IgD-negative memory B cell (primary cell): ENCODE results near the gene TFCP2. TPM values are rescaled to one million over a fixed set of nuclear protein-coding genes. Genes with fewer than 3 reads are reported as not detected.

Source experiments
- H3K27ac Mint-ChIP-seq, 3 donors: one replicate each; pipeline ENCODE4 v1.8.0; 2020 to 2022; ENCODE audit warnings: mild to moderate bottlenecking in 3 of 3, mixed read lengths in 3 of 3, moderate library complexity in 1 of 3
- H3K27me3 Mint-ChIP-seq: one replicate; pipeline ENCODE4 v1.8.0; 2021; ENCODE audit warnings: mixed read lengths
- H3K36me3 Mint-ChIP-seq: one replicate; pipeline ENCODE4 v1.8.0; 2020; ENCODE audit warnings: mild to moderate bottlenecking, mixed read lengths
- H3K4me1 Mint-ChIP-seq, 3 donors: one replicate each; pipeline ENCODE4 v1.8.0; 2020 to 2022; ENCODE audit warnings: mixed read lengths in 3 of 3, mild to moderate bottlenecking in 1 of 3
- H3K4me3 Mint-ChIP-seq, 4 donors: one replicate each; pipeline ENCODE4 v1.8.0; 2020 to 2022; ENCODE audit warnings: mild to moderate bottlenecking in 4 of 4, mixed read lengths in 4 of 4, moderate library complexity in 3 of 4
- H3K9me3 Mint-ChIP-seq, 3 donors: one replicate each; pipeline ENCODE4 v1.8.0; 2020 to 2021; ENCODE audit warnings: mixed read lengths in 3 of 3, mild to moderate bottlenecking in 1 of 3
- polyA plus RNA-seq: library from polyadenylated mRNA; unstranded; fragments of 300-500 nt; fragmentation: Illumina TruSeq; gene quantifications from one replicate; pipeline ENCODE4 v1.2.3, GENCODE V29; 2021

TFCP2 gene
- polyA plus RNA-seq, 1 donor from 2014 or later = 10.3 TPM

DNA sequence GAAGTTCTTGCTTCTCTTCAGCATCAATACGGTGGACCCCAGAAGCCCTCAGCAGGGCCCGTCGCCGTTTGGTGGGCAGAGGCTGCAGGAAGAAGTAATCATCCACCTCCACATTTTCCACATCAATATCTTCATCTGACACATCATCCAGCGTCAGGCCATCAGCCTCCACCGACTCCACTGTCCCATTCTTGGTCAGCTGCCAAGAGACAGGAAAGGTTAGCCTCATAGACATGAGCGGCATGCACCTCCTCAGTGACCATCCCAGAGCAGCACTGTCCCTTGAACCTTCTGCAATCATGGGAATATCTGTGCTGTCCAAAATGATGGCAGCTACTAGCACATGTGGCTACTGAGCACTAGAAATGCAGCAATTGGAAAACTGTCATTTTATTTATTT lies 105.2 kb downstream of the TFCP2 start:
- H3K27ac Mint-ChIP-seq = peak overlapping the region in 1 of 3 donors; percentile 16
- peaks cover 0 to 3% (median 0%) of the 10 kb centered on the region in 3 donors for H3K4me1 Mint-ChIP-seq
- no peak overlapping the region for H3K4me3 Mint-ChIP-seq
- H3K9me3 Mint-ChIP-seq = no peaks in the 10 kb centered on the region
- H3K27me3 Mint-ChIP-seq = no peaks in the 10 kb centered on the region
- H3K36me3 Mint-ChIP-seq = peaks cover 2% of the 10 kb centered on the region

DNA sequence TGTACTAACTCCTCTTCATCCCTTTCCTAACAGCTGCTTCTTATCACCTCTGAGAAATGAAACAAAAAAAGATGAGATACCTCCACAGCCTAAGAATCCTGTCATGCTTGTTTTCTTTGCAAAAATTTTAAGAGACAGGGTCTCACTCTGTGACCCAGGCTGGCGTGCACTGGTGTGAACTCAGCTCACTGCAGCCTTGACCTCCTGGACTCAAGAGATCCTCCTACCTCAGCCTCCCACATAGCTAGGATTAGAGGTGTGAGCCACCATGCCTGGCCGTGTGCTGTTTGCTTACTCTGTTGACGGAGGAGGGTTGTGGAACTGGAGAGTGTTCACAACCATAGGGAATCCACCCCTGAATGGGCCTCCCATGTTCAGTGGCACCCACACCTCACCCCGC lies 105.7 kb downstream of the TFCP2 start:
- Mint-ChIP-seq H3K27me3 (no peaks in the 10 kb centered on the region), H3K27ac (no peak overlapping the region), H3K4me3 (no peak overlapping the region), H3K4me1 (peaks cover 0 to 3% (median 0%) of the 10 kb centered on the region in 3 donors), H3K36me3 (peaks cover 2% of the 10 kb centered on the region), H3K9me3 (no peaks in the 10 kb centered on the region)

DNA sequence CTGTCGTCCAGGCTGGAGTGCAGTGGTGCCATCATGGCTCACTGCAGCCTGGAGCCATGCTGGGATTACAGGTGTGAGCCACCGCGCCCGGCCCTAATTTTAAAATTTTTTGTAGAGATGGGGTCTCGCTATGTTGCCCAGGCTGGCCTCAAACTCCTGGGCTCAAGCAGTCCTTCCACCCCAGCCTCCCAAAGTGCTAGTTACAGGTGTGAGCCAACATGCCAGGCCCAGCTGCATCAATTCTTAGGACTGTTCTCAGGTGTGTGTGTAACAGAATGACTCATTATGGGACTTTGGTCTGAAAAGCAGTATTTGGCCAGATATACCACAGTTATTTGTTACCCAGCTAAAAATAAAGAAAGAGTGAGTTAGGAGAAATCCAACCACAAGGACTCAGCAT lies 107.4 kb downstream of the TFCP2 start:
- Mint-ChIP-seq H3K27me3 (no peaks in the 10 kb centered on the region), H3K4me1 (no peaks in the 10 kb centered on the region), H3K4me3 (no peak overlapping the region), H3K9me3 (no peaks in the 10 kb centered on the region), H3K27ac (no peak overlapping the region), H3K36me3 (no peaks in the 10 kb centered on the region)

DNA sequence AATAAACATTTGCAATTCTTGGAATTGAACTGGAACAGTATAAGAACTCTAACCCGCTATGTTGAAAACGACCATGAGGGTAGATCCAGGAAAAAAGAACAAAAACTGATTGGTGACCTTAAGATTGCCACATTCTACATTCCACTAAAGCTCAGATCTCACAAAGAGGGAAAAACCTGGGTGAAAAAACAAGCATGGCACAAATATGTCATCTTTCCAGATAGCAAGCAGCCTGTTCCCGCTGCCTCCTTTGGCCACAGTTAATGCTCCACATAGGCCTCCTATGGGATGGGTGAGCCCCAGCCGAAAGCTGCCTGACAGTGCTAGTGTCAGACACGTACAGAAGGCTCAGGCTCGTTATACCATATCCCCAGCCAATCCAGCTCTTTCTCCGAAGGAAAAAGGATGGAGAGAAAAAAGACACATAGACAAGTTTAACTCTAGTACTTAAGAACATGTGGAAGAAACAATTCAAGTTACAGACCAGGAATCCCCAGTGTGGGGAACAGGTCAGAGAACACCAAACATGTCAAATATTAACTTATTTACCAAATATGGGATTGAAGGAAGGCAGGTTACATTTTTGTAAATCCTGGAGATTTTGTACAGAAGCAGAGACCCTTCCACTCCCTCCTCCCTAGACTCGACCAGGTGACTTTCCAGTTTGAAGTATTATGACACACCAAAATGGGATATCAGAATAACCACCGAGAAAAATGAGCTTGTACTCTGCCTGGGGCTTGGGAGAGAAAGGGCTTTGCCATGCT lies 110.1 kb downstream of the TFCP2 start:
- H3K27ac Mint-ChIP-seq = no peak overlapping the region
- no peak overlapping the region for H3K4me3 Mint-ChIP-seq
- H3K4me1 Mint-ChIP-seq = no peaks in the 10 kb centered on the region
- H3K36me3 Mint-ChIP-seq = no peaks in the 10 kb centered on the region
- no peaks in the 10 kb centered on the region for H3K27me3 Mint-ChIP-seq
- H3K9me3 Mint-ChIP-seq = no peaks in the 10 kb centered on the region

DNA sequence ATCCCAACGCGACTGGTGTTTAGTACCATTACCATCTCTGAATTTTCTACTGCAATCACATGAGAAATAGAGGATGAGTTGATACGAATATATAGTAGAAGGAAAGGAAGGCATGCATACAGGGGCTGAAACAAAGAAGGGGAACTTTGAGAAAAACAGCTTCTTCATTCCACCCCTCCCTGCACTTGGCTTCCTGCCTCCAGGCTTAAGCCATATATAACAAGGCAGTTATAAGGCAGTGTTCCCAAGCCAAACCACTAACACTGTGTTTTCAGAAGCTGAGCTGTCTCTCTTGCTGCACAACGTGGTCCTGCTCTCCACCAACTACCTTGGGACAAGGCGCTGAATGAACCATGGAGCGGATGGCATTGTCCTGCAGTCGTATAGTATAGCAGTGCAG lies 113.8 kb downstream of the TFCP2 start:
- no peaks in the 10 kb centered on the region for H3K36me3 Mint-ChIP-seq
- H3K27ac Mint-ChIP-seq = no peak overlapping the region
- no peaks in the 10 kb centered on the region for H3K27me3 Mint-ChIP-seq
- H3K9me3 Mint-ChIP-seq = no peaks in the 10 kb centered on the region
- H3K4me1 Mint-ChIP-seq = no peaks in the 10 kb centered on the region
- H3K4me3 Mint-ChIP-seq = no peak overlapping the region

DNA sequence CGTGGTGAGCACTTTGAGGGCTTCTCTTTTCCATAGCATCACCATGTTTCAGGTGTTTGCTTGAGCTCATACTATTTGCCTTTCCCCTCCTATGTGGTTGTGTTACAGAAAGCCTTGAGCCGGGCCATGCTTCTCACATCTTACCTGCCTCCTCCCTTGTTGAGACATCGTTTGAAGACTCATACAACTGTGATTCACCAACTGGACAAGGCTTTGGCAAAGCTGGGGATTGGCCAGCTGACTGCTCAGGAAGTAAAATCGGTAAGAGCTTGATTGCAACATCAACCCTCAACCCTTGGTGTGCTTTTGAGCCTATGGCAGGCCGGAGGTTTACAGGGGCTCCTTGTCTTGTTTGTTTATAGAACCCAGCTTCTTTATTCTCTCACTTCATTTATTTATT lies 116.7 kb downstream of the TFCP2 start:
- Mint-ChIP-seq H3K4me1 (peaks cover 0 to 3% (median 0%) of the 10 kb centered on the region in 3 donors), H3K9me3 (no peaks in the 10 kb centered on the region), H3K36me3 (peaks cover 1% of the 10 kb centered on the region), H3K27ac (peak overlapping the region in 1 of 3 donors; percentile 50), H3K4me3 (no peak overlapping the region), H3K27me3 (no peaks in the 10 kb centered on the region)

DNA sequence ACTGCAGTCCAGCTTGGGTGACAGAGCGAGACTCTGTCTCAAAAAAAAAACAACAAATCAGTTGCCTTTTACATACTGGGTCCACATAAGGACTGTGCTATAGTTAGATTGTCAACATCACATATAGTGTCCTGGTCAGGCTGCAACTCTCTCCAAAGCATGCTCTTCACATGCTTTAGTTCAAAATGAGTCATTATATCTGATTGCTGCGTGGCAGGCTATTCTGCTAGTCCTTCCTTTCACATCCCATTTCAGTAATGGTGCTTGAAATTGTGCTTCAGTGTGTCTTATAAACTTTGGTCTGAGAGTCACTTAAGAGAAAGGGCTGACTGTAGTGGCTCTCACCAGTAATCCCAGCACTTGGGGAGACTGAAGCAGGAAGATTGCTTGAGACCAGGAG lies 117.9 kb downstream of the TFCP2 start:
- Mint-ChIP-seq H3K9me3 (no peaks in the 10 kb centered on the region), H3K27me3 (no peaks in the 10 kb centered on the region), H3K4me3 (no peak overlapping the region), H3K4me1 (peaks cover 0 to 3% (median 0%) of the 10 kb centered on the region in 3 donors), H3K27ac (no peak overlapping the region), H3K36me3 (peaks cover 1% of the 10 kb centered on the region)

DNA sequence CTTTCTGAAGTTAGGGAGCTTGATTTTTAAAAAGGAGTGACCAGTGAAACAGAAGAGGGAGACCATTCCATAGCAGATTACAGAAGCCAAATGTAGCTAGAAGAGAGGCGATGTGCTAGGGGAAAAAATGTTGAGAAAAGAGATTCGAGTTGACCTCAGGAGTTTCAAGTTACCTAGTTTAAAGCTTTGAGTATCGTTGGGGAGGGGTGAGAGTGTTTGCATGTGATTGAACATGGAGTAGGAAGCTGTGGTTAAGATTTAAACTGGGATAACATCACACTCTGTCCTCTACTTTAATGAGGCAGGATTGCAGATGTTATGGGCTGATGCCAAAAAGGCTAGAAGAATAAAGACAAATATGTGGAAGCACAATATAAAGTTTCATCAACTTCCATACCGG lies 121.1 kb downstream of the TFCP2 start:
- H3K27ac Mint-ChIP-seq = no peak overlapping the region
- peaks cover 17 to 27% (median 21%) of the 10 kb centered on the region in 3 donors for H3K4me1 Mint-ChIP-seq
- no peak overlapping the region for H3K4me3 Mint-ChIP-seq
- H3K9me3 Mint-ChIP-seq = no peaks in the 10 kb centered on the region
- peaks cover 1% of the 10 kb centered on the region for H3K36me3 Mint-ChIP-seq
- no peaks in the 10 kb centered on the region for H3K27me3 Mint-ChIP-seq

DNA sequence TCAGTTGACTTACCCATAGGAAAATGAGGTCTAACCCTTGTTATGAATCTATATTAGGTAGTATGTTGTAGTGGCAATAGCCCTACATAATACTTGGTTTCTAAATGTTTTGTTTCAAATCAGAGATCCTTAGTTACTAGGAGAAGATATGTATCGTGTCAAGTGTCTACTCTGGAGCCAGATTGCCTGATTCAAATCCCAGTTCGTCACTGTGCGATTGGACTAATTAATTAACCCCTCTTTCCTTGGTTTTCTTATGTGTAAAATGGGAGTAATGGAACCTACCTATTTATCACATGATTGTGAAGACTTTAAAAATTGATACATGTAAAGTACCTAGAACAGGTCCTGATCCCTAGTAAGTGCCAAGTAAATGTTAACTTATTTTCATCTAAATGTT lies 123.4 kb downstream of the TFCP2 start:
- no peaks in the 10 kb centered on the region for H3K9me3 Mint-ChIP-seq

DNA sequence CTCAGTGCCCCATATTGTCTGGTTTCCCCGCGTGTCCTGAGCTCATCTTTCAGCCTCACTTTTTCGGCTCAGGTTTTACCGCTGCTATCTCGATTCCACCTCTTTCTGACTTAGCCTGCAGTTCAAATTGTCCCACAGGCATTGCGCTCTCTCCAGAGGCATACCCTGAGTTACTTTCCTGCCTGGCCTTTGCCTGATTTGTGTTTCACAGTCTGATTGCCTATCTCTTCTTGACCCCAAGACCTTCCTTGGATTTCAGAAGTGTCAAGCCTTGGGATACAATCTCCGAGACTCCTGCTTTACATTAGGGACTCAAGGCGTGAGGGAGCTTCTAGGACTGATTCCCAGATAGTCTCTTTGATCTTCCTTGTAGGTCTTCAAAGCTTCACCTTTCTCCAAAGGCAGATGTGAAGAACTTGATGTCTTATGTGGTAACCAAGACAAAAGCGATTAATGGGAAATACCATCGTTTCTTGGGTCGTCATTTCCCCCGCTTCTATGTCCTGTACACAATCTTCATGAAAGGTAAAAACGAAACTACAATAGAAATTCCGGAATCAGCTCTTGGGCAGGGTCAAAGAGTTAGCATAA lies 124.2 kb downstream of the TFCP2 start:
- Mint-ChIP-seq H3K9me3 (no peaks in the 10 kb centered on the region), H3K4me3 (peak overlapping the region; percentile 88 to 99 (median 96)), H3K4me1 (peaks cover 21 to 29% (median 24%) of the 10 kb centered on the region in 3 donors), H3K27ac (peak overlapping the region; percentile 86 to 97 (median 97)), H3K27me3 (no peaks in the 10 kb centered on the region), H3K36me3 (peaks cover 1% of the 10 kb centered on the region)

More for the DNA sequence above, 123.4 kb downstream of the TFCP2 start:
- H3K36me3 Mint-ChIP-seq = peaks cover 1% of the 10 kb centered on the region
- peak overlapping the region; percentile 86 to 97 (median 97) for H3K27ac Mint-ChIP-seq
- peak overlapping the region; percentile 88 to 99 (median 96) for H3K4me3 Mint-ChIP-seq
- peaks cover 21 to 29% (median 24%) of the 10 kb centered on the region in 3 donors for H3K4me1 Mint-ChIP-seq
- no peaks in the 10 kb centered on the region for H3K27me3 Mint-ChIP-seq

DNA sequence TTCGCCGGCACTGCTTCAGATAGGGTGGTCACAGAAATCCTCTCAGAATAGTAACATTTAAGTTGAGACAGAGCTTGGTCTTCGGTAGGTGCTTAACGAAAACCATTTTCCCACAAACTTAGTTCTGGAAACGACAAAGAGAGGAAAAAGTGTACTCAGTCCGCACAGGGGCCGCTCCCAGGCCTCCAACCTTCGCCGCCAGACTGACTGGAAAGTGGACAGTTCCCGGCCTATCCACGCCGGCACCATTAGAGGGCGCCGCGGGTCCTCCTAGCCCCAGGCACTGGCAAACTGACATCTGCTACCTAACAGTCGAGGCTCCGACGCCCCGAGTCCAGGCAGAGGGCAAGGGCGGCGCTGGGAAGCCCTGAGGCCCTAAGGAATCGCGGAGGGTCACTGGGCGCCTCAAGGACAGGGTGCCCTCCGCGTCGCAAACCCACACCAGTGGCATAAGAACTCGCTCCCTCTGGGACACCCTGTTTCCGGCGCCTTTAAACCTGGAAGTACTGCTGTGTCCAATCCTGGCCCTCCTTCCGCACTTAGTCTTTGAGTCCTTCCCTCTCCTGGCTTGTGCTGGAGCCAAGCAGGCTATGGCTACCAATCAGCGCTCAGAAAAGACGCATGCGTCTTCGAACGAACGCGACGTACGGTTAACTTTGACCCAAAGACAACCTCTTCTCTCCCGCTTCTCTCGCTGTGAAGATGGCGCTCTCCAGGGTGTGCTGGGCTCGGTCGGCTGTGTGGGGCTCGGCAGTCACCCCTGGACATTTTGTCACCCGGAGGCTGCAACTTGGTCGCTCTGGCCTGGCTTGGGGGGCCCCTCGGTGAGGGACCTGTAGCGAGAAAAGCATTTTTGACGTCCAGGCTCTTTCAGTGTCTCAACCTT lies 125.0 kb downstream of the TFCP2 start, which contains the start of gene LETMD1:
Gene LETMD1, plus strand, starts transcription at position 673 of the 886 bp plus-strand sequence. Its CDS starts 30 bp downstream, at position 703.
- H3K4me1 Mint-ChIP-seq = peaks cover 21 to 29% (median 24%) of the 10 kb centered on the region in 3 donors
- H3K27ac Mint-ChIP-seq = peak within 1 kb of the TSS; percentile 86 to 97 (median 97)
- peak within 1 kb of the TSS; percentile 88 to 99 (median 96) for H3K4me3 Mint-ChIP-seq
- H3K27me3 Mint-ChIP-seq = no peaks in the 10 kb centered on the region
- H3K9me3 Mint-ChIP-seq = no peaks in the 10 kb centered on the region
- H3K36me3 Mint-ChIP-seq = peaks cover 1% of the 10 kb centered on the region

Other genes with a start within 250 kb of the TFCP2 start
- 1.4 TPM for gene HIGD1C, start 220.6 kb downstream of the TFCP2 start, polyA plus RNA-seq
- 8.2 TPM for gene SLC11A2, start 146.8 kb downstream of the TFCP2 start, polyA plus RNA-seq
- gene LETMD1, start 124.8 kb downstream of the TFCP2 start, polyA plus RNA-seq = 25.7 TPM
- 4.6 TPM for gene CSRNP2, start 89.5 kb downstream of the TFCP2 start, polyA plus RNA-seq
- gene POU6F1, start 44.9 kb upstream of the TFCP2 start, polyA plus RNA-seq = 3.2 TPM
- gene DAZAP2, start 65.7 kb upstream of the TFCP2 start, polyA plus RNA-seq = 1,104 TPM
- 82.1 TPM for gene SMAGP, start 97.3 kb upstream of the TFCP2 start, polyA plus RNA-seq
- 93.8 TPM for gene BIN2, start 151.0 kb upstream of the TFCP2 start, polyA plus RNA-seq
- gene CELA1, start 173.5 kb upstream of the TFCP2 start, polyA plus RNA-seq = 0.58 TPM
- 4.6 TPM for gene GALNT6, start 218.3 kb upstream of the TFCP2 start, polyA plus RNA-seq